ENCODE results near the gene MBOAT7. TPM values are rescaled to one million over a fixed set of nuclear protein-coding genes. Genes with fewer than 3 reads are reported as not detected.

The MBOAT7 gene
- 146 and 153 TPM in 2 replicates for total RNA-seq

GRCh38 chr19:54189145-54189734 is at the start of gene MBOAT7:
Gene MBOAT7 (minus strand): TSS chr19:54189580. CDS start chr19:54188508, 1,072 bp downstream.

GRCh38 chr19:54222474-54223276 is 33.3 kb upstream of the MBOAT7 start, which contains the start of gene LILRB3:
Gene LILRB3 (minus strand): TSS chr19:54223007. CDS start chr19:54222976, 31 bp downstream.

GRCh38 chr19:54191011-54191810 is 1.8 kb upstream of the MBOAT7 start, which contains the start of gene TSEN34:
Gene TSEN34 (plus strand): TSS chr19:54191308. CDS start chr19:54191365, 57 bp downstream.

DNA sequence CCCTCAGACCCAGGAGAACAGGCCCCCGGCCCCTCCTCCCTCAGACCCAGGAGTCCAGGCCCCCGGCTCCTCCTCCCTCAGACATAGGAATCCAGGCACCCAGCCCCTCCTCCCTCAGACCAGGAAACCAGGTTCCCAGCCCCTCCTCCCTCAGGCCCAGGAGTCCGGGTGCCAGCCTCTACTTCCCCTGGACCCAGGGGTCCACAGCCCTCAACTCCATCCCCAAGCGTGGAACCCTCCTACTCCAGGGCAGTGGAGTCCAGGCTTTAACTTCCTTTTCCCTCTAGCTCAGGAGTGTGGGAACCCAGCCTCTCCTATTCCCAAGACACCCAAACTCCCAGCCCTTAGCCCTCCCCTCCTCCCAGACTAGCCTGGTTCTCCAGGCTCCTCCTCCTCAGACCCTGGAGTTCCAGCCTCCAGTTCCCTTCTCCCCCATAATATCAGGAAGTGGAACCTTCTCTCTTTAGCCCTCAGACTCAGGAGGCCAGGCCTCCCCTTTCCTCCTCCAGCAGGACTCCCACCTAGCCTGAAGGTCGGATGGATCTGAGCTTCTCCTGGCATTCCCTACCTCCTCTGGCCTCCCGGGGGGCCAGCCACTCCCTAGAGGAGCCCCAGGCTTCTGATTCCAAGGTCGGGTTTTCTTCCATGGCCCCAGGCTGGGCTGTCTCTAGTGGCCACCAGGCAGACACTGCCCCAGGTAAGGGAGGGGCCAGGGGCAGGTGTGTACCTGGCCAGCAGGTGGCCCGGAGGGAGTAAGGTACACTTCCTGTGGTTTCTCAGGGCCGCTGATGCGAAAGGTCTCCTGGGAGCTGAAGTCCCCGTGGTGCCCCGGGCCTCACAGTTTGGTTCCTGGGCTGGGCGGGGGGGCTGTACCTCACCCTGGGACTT is 16.7 kb downstream of the MBOAT7 start, which contains the start of gene TMC4:
Gene TMC4, minus strand, starts transcription at position 690 of the 888 bp plus-strand sequence. Its CDS starts 43 bp downstream, at position 647.

GRCh38 chr19:54159352-54160181 is 29.8 kb downstream of the MBOAT7 start, which contains the start of gene LENG1:
Gene LENG1 (minus strand): TSS chr19:54159721. CDS start chr19:54159695, 26 bp downstream.

DNA sequence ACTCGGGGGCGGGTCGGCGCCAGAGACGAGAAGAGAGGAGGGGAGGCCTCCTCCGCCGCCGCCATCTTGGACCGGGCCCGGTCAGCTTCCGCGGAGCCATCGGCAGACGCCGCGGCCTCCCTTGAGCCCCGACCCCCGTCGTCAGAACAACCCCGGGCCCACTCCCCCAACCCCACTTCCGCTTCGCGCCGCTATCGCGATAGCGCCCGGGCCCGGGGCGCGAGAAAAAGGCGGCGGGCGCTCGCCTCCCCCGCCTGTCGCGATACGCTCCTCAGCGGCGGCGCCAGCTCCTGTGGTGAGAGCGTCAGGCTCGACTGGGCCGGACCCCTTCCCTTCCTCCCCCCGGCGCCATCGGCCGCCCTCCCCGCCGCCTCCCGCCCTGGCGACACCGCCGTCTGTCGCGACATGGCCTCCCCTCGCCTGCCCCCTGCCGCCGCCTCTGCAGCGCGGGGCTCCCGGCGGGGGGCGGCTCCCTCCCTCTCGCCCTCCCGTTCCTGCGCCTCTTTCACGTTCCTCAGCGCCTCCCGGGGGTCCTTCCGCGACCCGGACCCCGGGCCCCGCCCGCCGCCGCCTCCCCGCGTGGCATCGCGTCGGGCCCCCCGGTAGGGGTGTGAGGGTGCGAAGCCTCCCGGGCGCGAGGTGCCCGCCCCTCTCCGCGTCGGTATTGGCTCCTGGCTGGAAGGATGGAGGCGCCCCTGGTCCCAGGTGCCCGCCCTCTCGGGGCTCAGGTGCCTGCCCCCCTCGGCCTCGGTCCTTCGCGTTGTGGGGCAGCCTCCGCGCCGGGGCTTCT is 51.5 kb downstream of the MBOAT7 start, which contains the start of gene CNOT3:
Gene CNOT3, plus strand, starts transcription at position 64 of the 790 bp plus-strand sequence. CDS start 5,217 bp downstream, outside the sequence.

Other genes starting within 250 kb of the MBOAT7 start
- gene CACNG8, start 226.6 kb downstream of the MBOAT7 start, total RNA-seq = 0.39 and 1.1 TPM in 2 replicates
- 0.68 and 1.8 TPM in 2 replicates for gene CACNG6, start 197.9 kb downstream of the MBOAT7 start, total RNA-seq
- gene VSTM1, start 125.7 kb downstream of the MBOAT7 start, total RNA-seq = not detected in 2 replicates
- not detected in 2 replicates for gene TARM1, start 108.2 kb downstream of the MBOAT7 start, total RNA-seq
- 0.69 TPM in 1 of 2 replicates, not detected in the other for gene OSCAR, start 88.8 kb downstream of the MBOAT7 start, total RNA-seq
- 5.2 and 6.7 TPM in 2 replicates for gene NDUFA3, start 86.7 kb downstream of the MBOAT7 start, total RNA-seq
- 16.7 and 22.3 TPM in 2 replicates for gene TFPT, start 73.9 kb downstream of the MBOAT7 start, total RNA-seq
- 38.3 and 47.2 TPM in 2 replicates for gene PRPF31, start 73.8 kb downstream of the MBOAT7 start, total RNA-seq
- gene CNOT3, start 51.8 kb downstream of the MBOAT7 start, total RNA-seq = 29.0 and 71.3 TPM in 2 replicates
- gene LENG1, start 29.9 kb downstream of the MBOAT7 start, total RNA-seq = 2.6 and 4.3 TPM in 2 replicates
- 0.44 TPM in 1 of 2 replicates, not detected in the other for gene TMC4, start 16.4 kb downstream of the MBOAT7 start, total RNA-seq
- 114 and 134 TPM in 2 replicates for gene TSEN34, start 1.7 kb upstream of the MBOAT7 start, total RNA-seq
- 2,120 and 2,256 TPM in 2 replicates for gene RPS9, start 11.3 kb upstream of the MBOAT7 start, total RNA-seq
- gene LILRB3, start 33.4 kb upstream of the MBOAT7 start, total RNA-seq = not detected in 2 replicates
- not detected in 2 replicates for gene LILRA6, start 53.2 kb upstream of the MBOAT7 start, total RNA-seq
- not detected in 2 replicates for gene LILRB5, start 67.7 kb upstream of the MBOAT7 start, total RNA-seq
- gene LILRB2, start 91.5 kb upstream of the MBOAT7 start, total RNA-seq = not detected in 2 replicates
- gene LILRA5, start 123.6 kb upstream of the MBOAT7 start, total RNA-seq = not detected in 2 replicates
- gene LILRA4, start 149.6 kb upstream of the MBOAT7 start, total RNA-seq = not detected in 2 replicates
- not detected in 2 replicates for gene LAIR1, start 175.4 kb upstream of the MBOAT7 start, total RNA-seq
- gene TTYH1, start 225.9 kb upstream of the MBOAT7 start, total RNA-seq = not detected in 2 replicates